GM12878 (cell line): Measurements from ENCODE around the gene PID1.

ENCODE experiments used
- CTCF ChIP-seq, 3 experiments: IDR thresholded peaks in 2 of 3; conservative IDR thresholded peaks in 1 of 3; 2 replicates each; pipeline ENCODE4 v1.5.1; 2011; ENCODE audit warnings: low read depth in 3 of 3, low read length in 3 of 3, mild to moderate bottlenecking in 3 of 3, control low read depth in 2 of 3, moderate library complexity in 2 of 3, inconsistent platforms in 1 of 3, mixed read lengths in 1 of 3; ENCODE audit not compliant: control insufficient read depth in 2 of 3, insufficient read depth in 1 of 3; ENCODE audit errors: extremely low read depth in 1 of 3
- DPF2 ChIP-seq: fragments of 450-650 bp; IDR thresholded peaks from 2 replicates; pipeline ENCODE4 v1.6.1; 2017; ENCODE audit warnings: mild to moderate bottlenecking
- EGR1 ChIP-seq, 2 experiments: IDR thresholded peaks; 1 replicate in 1 of 2; 2 replicates in 1 of 2; pipeline ENCODE4 v1.6.1; 2011 to 2012; ENCODE audit warnings: low read depth in 2 of 2, low read length in 2 of 2, borderline replicate concordance in 1 of 2, mild to moderate bottlenecking in 1 of 2, moderate library complexity in 1 of 2
- ETV6 ChIP-seq, 2 experiments: fragments of 450-650 bp in 1 of 2; IDR thresholded peaks in 1 of 2; conservative IDR thresholded peaks in 1 of 2; 2 replicates each; pipeline ENCODE4 v1.6.1; 2014; ENCODE audit warnings: antibody characterized with exemption in 1 of 2, borderline replicate concordance in 1 of 2, low read depth in 1 of 2, mild to moderate bottlenecking in 1 of 2, moderate library complexity in 1 of 2
- GATAD2B ChIP-seq: fragments of 450-650 bp; conservative IDR thresholded peaks from 2 replicates; pipeline ENCODE4 v1.6.1; 2017; ENCODE audit warnings: low read depth, mild to moderate bottlenecking, moderate library complexity
- IRF5 ChIP-seq: fragments of 450-650 bp; IDR thresholded peaks from 2 replicates; pipeline ENCODE4 v1.6.1; 2017; ENCODE audit warnings: borderline replicate concordance
- MTA2 ChIP-seq: fragments of 450-650 bp; IDR thresholded peaks from 2 replicates; pipeline ENCODE4 v1.6.1; 2016; ENCODE audit warnings: low read depth, mild to moderate bottlenecking, moderate library complexity
- NR2F1 ChIP-seq: fragments of 450-650 bp; conservative IDR thresholded peaks from 2 replicates; pipeline ENCODE4 v1.6.1; 2017; ENCODE audit warnings: mild to moderate bottlenecking
- NRF1 ChIP-seq: conservative IDR thresholded peaks from 2 replicates; pipeline ENCODE4 v1.6.1; 2011; ENCODE audit warnings: mild to moderate bottlenecking, low read depth, low read length, improper control_type of control experiment
- POLR2A ChIP-seq: IDR thresholded peaks from 2 replicates; pipeline ENCODE4 v1.6.1; 2011; ENCODE audit warnings: low read depth, mild to moderate bottlenecking, low read length
- TCF12 ChIP-seq: IDR thresholded peaks from 2 replicates; pipeline ENCODE4 v1.6.1; 2011; ENCODE audit warnings: low read depth, mild to moderate bottlenecking, low read length

- TF ChIP-seq NRF1 = no peak
- TF ChIP-seq TCF12 = no peak
- TF ChIP-seq POLR2A = no peak
- no peak for TF ChIP-seq EGR1 (IDR thresholded peaks at IDR 0.05; ENCODE audit: borderline replicate concordance in 1 of 2, low read depth in 2 of 2, low read length in 2 of 2)
- no peak for TF ChIP-seq CTCF (IDR thresholded peaks at IDR 0.05 in 2 of 3, conservative IDR thresholded peaks at IDR 0.05 in 1 of 3; ENCODE audit: control insufficient read depth in 2 of 3, extremely low read depth in 1 of 3, insufficient read depth in 1 of 3, low read depth in 3 of 3, low read length in 3 of 3)
- TF ChIP-seq IRF5 = no peak
- TF ChIP-seq NR2F1 = no peak
- no peak for TF ChIP-seq GATAD2B
- no peak for TF ChIP-seq MTA2
- TF ChIP-seq DPF2 = no peak
- no peak for TF ChIP-seq ETV6 (conservative IDR thresholded peaks at IDR 0.05 in 1 of 2, IDR thresholded peaks at IDR 0.05 in 1 of 2; ENCODE audit: borderline replicate concordance in 1 of 2, low read depth in 1 of 2)
Measured at GRCh38 chr2:229111744-229112143, 159.3 kb downstream of the PID1 start.
